ENCODE results near the gene MRPL20. TPM values are rescaled to one million over a fixed set of nuclear protein-coding genes. Genes with fewer than 3 reads are reported as not detected.

MRPL20 gene
- polyA plus RNA-seq, 2 donors, result 59.1 to 148 TPM

DNA sequence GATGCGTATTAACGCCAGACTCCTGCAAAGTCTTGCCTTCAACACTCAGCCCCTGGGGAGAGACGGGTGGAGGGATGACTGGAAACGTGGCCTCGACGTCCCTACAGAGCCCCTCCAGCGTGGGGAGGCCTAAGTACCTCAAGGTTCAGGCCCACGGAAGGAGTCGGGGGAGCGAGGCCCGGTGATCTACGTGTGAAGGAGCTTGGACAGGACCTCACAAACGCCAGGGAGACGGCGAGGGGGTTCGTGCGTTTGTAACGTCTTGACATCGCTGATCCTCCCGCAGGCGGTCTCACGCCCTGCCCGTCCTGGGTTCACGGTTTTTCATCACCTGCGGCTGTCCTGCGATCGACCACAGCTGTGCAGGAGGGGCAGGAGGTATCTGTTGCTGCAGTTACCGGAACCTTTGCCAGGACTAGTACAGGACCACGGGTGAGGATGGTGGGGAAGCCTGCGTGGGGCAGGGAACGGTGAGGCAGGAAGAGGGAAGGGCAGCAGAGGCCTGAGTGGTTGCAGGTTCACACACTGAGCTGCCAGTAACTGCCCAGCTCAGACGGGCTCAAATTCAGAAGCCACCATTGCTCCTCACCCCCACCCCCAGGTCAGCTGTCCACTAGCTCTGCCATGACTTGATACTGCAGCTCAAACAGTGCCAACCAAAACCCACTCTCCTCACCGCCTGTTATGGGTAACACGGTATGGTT lies 7.1 kb downstream of the MRPL20 start:
- peak overlapping the region; percentile 95 to 97 for H3K4me3 ChIP-seq (ENCODE audit: low read depth in 1 of 2, low read length in 2 of 2)
- WGBS, 2 donors, result 5% methylated on average over 34 of the region's 34 CpGs
- peaks cover 11 to 39% of the 10 kb centered on the region in 2 donors for H3K36me3 ChIP-seq (ENCODE audit: control insufficient read depth in 2 of 2, insufficient read depth in 2 of 2, low read length in 1 of 2)
- H3K9me3 ChIP-seq (ENCODE audit: control insufficient read depth in 2 of 2, insufficient read depth in 1 of 2, low read depth in 1 of 2, low read length in 1 of 2), result no peaks in the 10 kb centered on the region
- H3K4me1 ChIP-seq (ENCODE audit: control insufficient read depth in 2 of 2, insufficient read depth in 2 of 2, low read length in 1 of 2), result peaks cover 0 to 21% of the 10 kb centered on the region in 2 donors
- H3K27me3 ChIP-seq (ENCODE audit: control insufficient read depth in 1 of 2, insufficient read depth in 2 of 2, low read length in 2 of 2), result no peaks in the 10 kb centered on the region
- H3K27ac ChIP-seq (ENCODE audit: low read depth in 2 of 2, low read length in 1 of 2), result peak overlapping the region; percentile 83 to 88

DNA sequence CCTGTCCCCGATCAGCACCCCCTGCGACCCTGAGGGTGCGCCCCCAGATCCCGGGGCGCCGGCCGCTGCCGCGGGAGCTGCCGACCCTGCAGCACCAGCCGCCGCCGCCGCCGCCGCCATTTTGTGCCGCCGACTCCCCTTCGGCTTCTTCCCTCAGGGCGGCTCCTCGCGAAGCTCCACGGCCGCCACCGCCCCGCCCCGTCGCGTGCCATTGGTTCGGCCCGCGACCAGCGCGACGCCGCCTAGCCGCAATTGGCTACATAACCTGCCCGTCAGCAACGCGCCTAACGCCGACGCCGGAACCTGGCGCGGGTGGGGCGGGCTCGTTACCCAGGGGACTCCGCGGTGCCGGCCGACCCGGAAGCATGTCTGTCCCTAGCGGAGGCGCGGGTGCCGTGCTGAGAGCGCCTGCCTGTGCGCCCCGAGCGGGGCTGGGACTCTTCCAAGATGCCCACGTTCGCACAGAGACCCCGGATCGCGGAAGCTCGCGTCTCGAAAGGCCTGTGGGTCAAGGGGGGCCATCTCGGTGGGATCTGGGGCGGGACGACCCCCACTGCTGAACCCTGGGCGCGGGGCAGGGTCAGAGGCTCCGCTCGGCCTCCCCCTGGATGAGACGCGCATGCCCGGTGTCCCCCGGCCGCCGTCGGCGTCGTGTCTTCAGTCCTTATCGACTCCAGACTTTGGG lies 7.8 kb downstream of the MRPL20 start, which contains the start of gene CCNL2:
Gene CCNL2, minus strand, starts transcription at position 149 of the 685 bp plus-strand sequence. Its CDS starts 29 bp downstream, at position 120.
- H3K36me3 ChIP-seq (ENCODE audit: control insufficient read depth in 2 of 2, insufficient read depth in 2 of 2, low read length in 1 of 2), result peaks cover 8 to 37% of the 10 kb centered on the region in 2 donors
- no peaks in the 10 kb centered on the region for H3K27me3 ChIP-seq (ENCODE audit: control insufficient read depth in 1 of 2, insufficient read depth in 2 of 2, low read length in 2 of 2)
- WGBS, 2 donors, result 0 to 1% methylated on average over 72 to 86 of the region's 86 CpGs
- H3K4me3 ChIP-seq (ENCODE audit: low read depth in 1 of 2, low read length in 2 of 2), result peak within 1 kb of the TSS; percentile 97 to 99
- peak within 1 kb of the TSS; percentile 88 to 92 for H3K27ac ChIP-seq (ENCODE audit: low read depth in 2 of 2, low read length in 1 of 2)
- H3K4me1 ChIP-seq (ENCODE audit: control insufficient read depth in 2 of 2, insufficient read depth in 2 of 2, low read length in 1 of 2), result peaks cover 0 to 21% of the 10 kb centered on the region in 2 donors
- no peaks in the 10 kb centered on the region for H3K9me3 ChIP-seq (ENCODE audit: control insufficient read depth in 2 of 2, insufficient read depth in 1 of 2, low read depth in 1 of 2, low read length in 1 of 2)

DNA sequence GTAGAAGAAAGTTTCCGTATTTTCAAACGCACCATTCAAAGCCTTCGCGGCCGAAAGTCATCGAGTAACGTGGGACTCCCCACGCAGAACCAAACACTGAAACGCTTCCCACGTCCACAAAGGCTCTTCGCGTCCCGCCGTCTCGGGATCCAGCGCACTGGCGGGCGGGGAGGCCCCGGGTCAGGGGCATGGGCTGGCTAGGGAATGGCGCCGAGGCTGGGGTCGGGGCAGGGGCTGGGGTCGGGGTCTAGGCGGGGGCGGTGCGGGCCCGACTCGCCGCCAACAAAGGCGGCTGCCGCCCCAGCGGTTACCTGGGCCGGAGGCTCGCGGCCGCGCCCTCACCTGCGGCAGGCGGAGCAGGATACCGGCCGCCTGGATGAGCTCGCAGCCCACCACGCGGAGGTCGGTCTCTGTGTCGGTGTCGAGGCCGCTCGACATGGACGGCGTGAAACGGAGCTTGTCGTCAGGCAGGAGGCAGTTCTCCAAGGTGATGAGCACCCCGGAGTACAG lies 8.4 kb downstream of the MRPL20 start:
- Histone ChIP-seq H3K4me3 (ENCODE audit: low read depth in 1 of 2, low read length in 2 of 2) (peak overlapping the region; percentile 97 to 99), H3K36me3 (ENCODE audit: control insufficient read depth in 2 of 2, insufficient read depth in 2 of 2, low read length in 1 of 2) (peaks cover 10 to 35% of the 10 kb centered on the region in 2 donors), H3K27me3 (ENCODE audit: control insufficient read depth in 1 of 2, insufficient read depth in 2 of 2, low read length in 2 of 2) (no peaks in the 10 kb centered on the region), H3K4me1 (ENCODE audit: control insufficient read depth in 2 of 2, insufficient read depth in 2 of 2, low read length in 1 of 2) (peaks cover 0 to 21% of the 10 kb centered on the region in 2 donors), H3K9me3 (ENCODE audit: control insufficient read depth in 2 of 2, insufficient read depth in 1 of 2, low read depth in 1 of 2, low read length in 1 of 2) (no peaks in the 10 kb centered on the region), H3K27ac (ENCODE audit: low read depth in 2 of 2, low read length in 1 of 2) (peak overlapping the region; percentile 88 to 92)
- WGBS, 2 donors, result 0 to 1% methylated on average over 37 to 54 of the region's 54 CpGs

DNA sequence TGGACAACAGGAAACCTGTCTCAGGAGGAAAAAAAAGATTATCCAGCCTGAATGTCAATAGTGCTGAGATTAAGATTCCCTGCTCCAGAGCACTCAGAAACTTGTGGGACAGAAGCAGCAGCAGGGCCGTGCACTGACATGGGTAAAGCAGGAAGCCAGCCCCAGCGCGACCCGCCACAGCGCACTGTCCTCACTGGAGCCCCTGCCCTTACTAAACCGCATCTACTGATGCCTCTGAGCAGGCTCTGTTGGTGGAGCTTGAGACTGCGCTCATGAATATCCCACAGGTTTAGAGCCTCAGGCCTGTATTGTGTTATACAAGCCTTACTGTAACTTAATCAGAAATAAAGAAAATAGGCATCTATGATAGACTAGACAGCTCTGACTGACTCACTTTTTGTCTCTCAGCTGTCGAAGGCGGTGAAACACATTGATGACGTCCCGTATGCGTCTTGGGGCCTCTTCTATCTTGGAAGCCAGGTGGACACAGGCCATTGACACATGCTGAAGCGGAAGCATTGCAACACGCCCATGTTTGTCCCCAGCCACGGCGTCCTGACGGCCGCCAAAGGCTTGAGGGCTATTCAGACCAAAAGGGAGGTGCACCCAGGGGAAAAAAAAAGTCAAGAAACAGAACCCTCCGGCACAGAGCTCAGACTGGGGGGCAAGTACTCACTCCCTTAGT lies 9.1 kb downstream of the MRPL20 start:
- Histone ChIP-seq H3K9me3 (ENCODE audit: control insufficient read depth in 2 of 2, insufficient read depth in 1 of 2, low read depth in 1 of 2, low read length in 1 of 2) (no peaks in the 10 kb centered on the region), H3K4me1 (ENCODE audit: control insufficient read depth in 2 of 2, insufficient read depth in 2 of 2, low read length in 1 of 2) (peaks cover 0 to 21% of the 10 kb centered on the region in 2 donors), H3K27me3 (ENCODE audit: control insufficient read depth in 1 of 2, insufficient read depth in 2 of 2, low read length in 2 of 2) (no peaks in the 10 kb centered on the region), H3K36me3 (ENCODE audit: control insufficient read depth in 2 of 2, insufficient read depth in 2 of 2, low read length in 1 of 2) (peaks cover 17 to 41% of the 10 kb centered on the region in 2 donors), H3K4me3 (ENCODE audit: low read depth in 1 of 2, low read length in 2 of 2) (peak overlapping the region; percentile 97 to 99), H3K27ac (ENCODE audit: low read depth in 2 of 2, low read length in 1 of 2) (peak overlapping the region in 1 of 2 donors; percentile 92)
- 44 to 47% methylated on average over 19 of the region's 19 CpGs for WGBS, 2 donors

DNA sequence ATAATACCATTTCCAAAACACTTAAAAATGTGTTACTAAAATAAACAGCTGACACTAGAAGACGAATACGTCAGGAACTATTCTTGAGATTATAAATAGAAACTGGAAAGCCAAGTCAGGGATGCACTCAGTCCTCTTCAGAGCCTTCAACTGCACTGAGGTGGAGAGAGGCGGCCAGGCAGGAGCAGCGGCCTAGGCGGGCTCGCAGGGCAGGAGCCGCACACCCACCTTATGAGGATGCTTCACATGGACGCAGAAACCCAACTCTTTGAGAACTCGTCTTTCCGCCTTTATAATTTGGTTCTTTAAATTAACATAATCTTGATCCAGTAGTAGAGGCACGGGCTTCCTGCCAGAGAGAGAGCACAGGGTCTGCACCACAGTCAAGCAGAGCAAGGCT lies 11.9 kb downstream of the MRPL20 start:
- H3K4me3 ChIP-seq (ENCODE audit: low read depth in 1 of 2, low read length in 2 of 2), result no peak overlapping the region
- no peaks in the 10 kb centered on the region for H3K9me3 ChIP-seq (ENCODE audit: control insufficient read depth in 2 of 2, insufficient read depth in 1 of 2, low read depth in 1 of 2, low read length in 1 of 2)
- peaks cover 0 to 8% of the 10 kb centered on the region in 2 donors for H3K4me1 ChIP-seq (ENCODE audit: control insufficient read depth in 2 of 2, insufficient read depth in 2 of 2, low read length in 1 of 2)
- H3K27ac ChIP-seq (ENCODE audit: low read depth in 2 of 2, low read length in 1 of 2), result no peak overlapping the region
- 90% methylated on average over 11 of the region's 11 CpGs for WGBS, 2 donors
- no peaks in the 10 kb centered on the region for H3K27me3 ChIP-seq (ENCODE audit: control insufficient read depth in 1 of 2, insufficient read depth in 2 of 2, low read length in 2 of 2)
- H3K36me3 ChIP-seq (ENCODE audit: control insufficient read depth in 2 of 2, insufficient read depth in 2 of 2, low read length in 1 of 2), result peaks cover 28 to 41% of the 10 kb centered on the region in 2 donors

DNA sequence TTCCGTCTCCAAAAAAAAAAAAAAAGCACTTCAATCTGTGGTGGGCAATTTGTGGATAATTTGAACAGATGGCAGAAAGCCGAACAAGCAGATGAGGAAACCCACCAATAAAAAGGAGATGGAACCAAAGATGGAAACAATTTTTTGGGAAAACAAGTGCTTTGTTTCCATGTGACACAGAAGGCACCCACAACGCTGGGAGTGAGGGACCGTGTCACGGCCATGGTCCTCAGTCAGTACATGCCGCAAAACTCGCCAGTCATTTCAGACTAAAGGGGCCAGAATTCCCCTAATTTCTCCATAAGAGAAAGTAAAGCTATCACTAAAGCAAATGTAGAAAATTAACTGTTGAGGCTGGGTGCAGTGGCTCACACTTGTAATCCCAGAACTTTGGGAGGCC lies 13.0 kb downstream of the MRPL20 start:
- H3K36me3 ChIP-seq (ENCODE audit: control insufficient read depth in 2 of 2, insufficient read depth in 2 of 2, low read length in 1 of 2), result peaks cover 33 to 51% of the 10 kb centered on the region in 2 donors
- no peaks in the 10 kb centered on the region for H3K27me3 ChIP-seq (ENCODE audit: control insufficient read depth in 1 of 2, insufficient read depth in 2 of 2, low read length in 2 of 2)
- H3K4me1 ChIP-seq (ENCODE audit: control insufficient read depth in 2 of 2, insufficient read depth in 2 of 2, low read length in 1 of 2), result peaks cover 0 to 5% of the 10 kb centered on the region in 2 donors
- H3K9me3 ChIP-seq (ENCODE audit: control insufficient read depth in 2 of 2, insufficient read depth in 1 of 2, low read depth in 1 of 2, low read length in 1 of 2), result no peaks in the 10 kb centered on the region
- no peak overlapping the region for H3K27ac ChIP-seq (ENCODE audit: low read depth in 2 of 2, low read length in 1 of 2)
- no peak overlapping the region for H3K4me3 ChIP-seq (ENCODE audit: low read depth in 1 of 2, low read length in 2 of 2)
- 97 to 98% methylated on average over 7 of the region's 7 CpGs for WGBS, 2 donors

DNA sequence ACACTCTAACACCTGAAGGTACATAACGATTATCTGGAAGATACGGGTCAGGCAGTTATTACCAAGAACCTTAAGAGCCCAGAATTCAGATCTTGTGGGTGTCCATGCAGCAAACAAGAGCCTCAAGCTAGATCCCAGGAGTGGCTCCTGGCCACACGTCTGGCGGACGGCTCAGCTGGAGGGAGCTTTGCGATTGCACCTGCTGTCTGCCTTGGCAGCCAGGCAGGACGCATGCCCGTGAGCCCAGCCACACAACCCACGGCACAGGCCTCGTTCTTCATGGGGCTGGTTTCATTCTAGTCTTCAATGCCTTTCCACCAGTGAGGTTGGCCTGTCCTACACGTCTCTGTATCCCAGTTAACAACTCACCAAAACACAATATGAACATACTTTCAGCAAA lies 13.7 kb downstream of the MRPL20 start:
- no peaks in the 10 kb centered on the region for H3K27me3 ChIP-seq (ENCODE audit: control insufficient read depth in 1 of 2, insufficient read depth in 2 of 2, low read length in 2 of 2)
- H3K4me1 ChIP-seq (ENCODE audit: control insufficient read depth in 2 of 2, insufficient read depth in 2 of 2, low read length in 1 of 2), result peaks cover 0 to 5% of the 10 kb centered on the region in 2 donors
- peaks cover 33 to 52% of the 10 kb centered on the region in 2 donors for H3K36me3 ChIP-seq (ENCODE audit: control insufficient read depth in 2 of 2, insufficient read depth in 2 of 2, low read length in 1 of 2)
- 91 to 96% methylated on average over 11 of the region's 11 CpGs for WGBS, 2 donors
- no peak overlapping the region for H3K4me3 ChIP-seq (ENCODE audit: low read depth in 1 of 2, low read length in 2 of 2)
- H3K27ac ChIP-seq (ENCODE audit: low read depth in 2 of 2, low read length in 1 of 2), result no peak overlapping the region
- H3K9me3 ChIP-seq (ENCODE audit: control insufficient read depth in 2 of 2, insufficient read depth in 1 of 2, low read depth in 1 of 2, low read length in 1 of 2), result no peaks in the 10 kb centered on the region

DNA sequence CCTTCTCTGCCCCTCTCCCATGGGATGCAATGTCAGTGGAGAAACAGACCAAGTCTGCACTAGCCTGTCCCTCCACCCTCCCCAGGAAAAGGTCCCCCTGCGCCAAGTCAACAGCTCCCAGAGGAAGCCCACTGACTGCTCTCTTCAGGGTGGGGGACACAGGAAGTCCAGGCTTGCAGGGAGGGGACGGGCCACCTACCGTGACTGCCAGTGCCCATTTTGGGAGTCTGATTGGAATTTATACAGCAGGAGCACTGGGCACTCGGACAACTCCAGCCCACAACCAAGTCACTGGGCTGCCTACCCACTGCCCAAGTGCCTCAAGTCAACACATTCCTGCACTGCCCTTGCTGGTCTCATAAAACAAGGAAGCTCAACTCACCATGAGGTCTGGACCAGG lies 14.1 kb downstream of the MRPL20 start:
- H3K4me3 ChIP-seq (ENCODE audit: low read depth in 1 of 2, low read length in 2 of 2), result no peak overlapping the region
- peaks cover 33 to 53% of the 10 kb centered on the region in 2 donors for H3K36me3 ChIP-seq (ENCODE audit: control insufficient read depth in 2 of 2, insufficient read depth in 2 of 2, low read length in 1 of 2)
- 93 to 98% methylated on average over 4 of the region's 4 CpGs for WGBS, 2 donors
- no peak overlapping the region for H3K27ac ChIP-seq (ENCODE audit: low read depth in 2 of 2, low read length in 1 of 2)
- no peaks in the 10 kb centered on the region for H3K9me3 ChIP-seq (ENCODE audit: control insufficient read depth in 2 of 2, insufficient read depth in 1 of 2, low read depth in 1 of 2, low read length in 1 of 2)
- peaks cover 0 to 3% of the 10 kb centered on the region in 2 donors for H3K4me1 ChIP-seq (ENCODE audit: control insufficient read depth in 2 of 2, insufficient read depth in 2 of 2, low read length in 1 of 2)
- H3K27me3 ChIP-seq (ENCODE audit: control insufficient read depth in 1 of 2, insufficient read depth in 2 of 2, low read length in 2 of 2), result no peaks in the 10 kb centered on the region

DNA sequence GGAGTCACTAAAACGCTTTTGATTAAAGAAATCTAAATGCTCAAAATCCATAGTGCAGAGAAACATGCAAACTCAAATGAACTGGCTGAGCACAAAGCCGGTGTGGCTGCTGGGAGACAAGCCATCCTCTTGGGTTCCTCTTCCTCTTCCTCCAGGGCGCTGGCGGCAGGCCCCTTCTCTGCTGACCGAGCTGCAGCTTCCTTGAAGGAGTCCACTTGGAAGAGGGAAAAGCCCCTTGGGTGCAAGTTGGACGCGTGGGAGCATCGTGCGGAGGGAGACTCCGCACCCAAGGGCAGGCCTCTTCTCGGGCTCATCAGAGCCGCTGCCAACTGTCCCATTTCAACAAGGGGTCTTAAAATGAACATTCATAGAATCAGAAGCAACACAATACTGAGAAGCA lies 15.9 kb downstream of the MRPL20 start:
- Histone ChIP-seq H3K27me3 (ENCODE audit: control insufficient read depth in 1 of 2, insufficient read depth in 2 of 2, low read length in 2 of 2) (no peaks in the 10 kb centered on the region), H3K4me3 (ENCODE audit: low read depth in 1 of 2, low read length in 2 of 2) (no peak overlapping the region), H3K4me1 (ENCODE audit: control insufficient read depth in 2 of 2, insufficient read depth in 2 of 2, low read length in 1 of 2) (no peaks in the 10 kb centered on the region), H3K36me3 (ENCODE audit: control insufficient read depth in 2 of 2, insufficient read depth in 2 of 2, low read length in 1 of 2) (peaks cover 42 to 62% of the 10 kb centered on the region in 2 donors), H3K9me3 (ENCODE audit: control insufficient read depth in 2 of 2, insufficient read depth in 1 of 2, low read depth in 1 of 2, low read length in 1 of 2) (no peaks in the 10 kb centered on the region), H3K27ac (ENCODE audit: low read depth in 2 of 2, low read length in 1 of 2) (no peak overlapping the region)
- WGBS, 2 donors, result 87 to 88% methylated on average over 12 of the region's 12 CpGs
